ENCODE results near the gene MRI1. TPM values are rescaled to one million over a fixed set of nuclear protein-coding genes. Genes with fewer than 3 reads are reported as not detected.

Gene MRI1
- total and polyA plus RNA-seq, 2 experiments from 2014 or later, result 12.3 to 44.5 TPM

DNA sequence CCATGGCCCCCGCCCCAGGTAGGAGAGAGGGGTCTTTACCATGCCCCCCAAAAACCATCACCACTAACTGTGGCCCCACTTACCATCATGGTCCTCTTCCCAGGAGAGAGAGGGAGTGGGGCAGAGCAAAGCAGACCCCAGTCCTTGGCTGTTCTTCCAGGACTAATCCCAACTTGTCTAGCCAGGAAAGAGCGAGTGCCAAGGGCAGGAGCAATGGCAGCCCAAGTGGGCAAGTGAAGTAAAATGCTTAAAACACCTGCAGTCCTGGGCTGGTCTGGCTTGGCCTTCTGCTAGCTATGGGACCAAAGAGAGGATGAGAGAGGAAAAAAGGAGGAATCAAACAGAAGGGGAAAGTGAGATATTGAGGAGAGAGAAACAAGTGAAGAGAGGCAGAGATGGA is 48.8 kb downstream of the MRI1 start:
- ATAC-seq, result no peak
- Histone ChIP-seq H3K4me1 (ENCODE audit: insufficient read depth) (no peaks in the 10 kb centered on the region), H3K27me3 (ENCODE audit: insufficient read depth) (no peaks in the 10 kb centered on the region), H4K20me1 (replicated peaks; ENCODE audit: insufficient read depth) (no peaks in the 10 kb centered on the region), H3F3A (replicated peaks; ENCODE audit: low read depth) (0 out of 2 replicates have a peak, but pooled peaks cover 4% of the 10 kb centered on the region), H3K36me3 (ENCODE audit: insufficient read depth) (peaks cover 4% of the 10 kb centered on the region), H2AFZ (no peak overlapping the region), H3K27ac (ENCODE audit: low read depth) (no peak overlapping the region), H3K4me3 (no peak overlapping the region), H3K9me2 (ENCODE audit: insufficient read depth) (no peaks in the 10 kb centered on the region), H3K4me2 (no peak overlapping the region), H3K79me2 (replicated peaks; ENCODE audit: insufficient read depth) (no peaks in the 10 kb centered on the region)
- Mint-ChIP-seq H3K36me3 (ENCODE audit: low read depth) (peaks cover 48% of the 10 kb centered on the region), H3K4me1 (peaks cover under 1% of the 10 kb centered on the region; the same call in 1 of the 3 replicates), H3K27ac (no peak overlapping the region; the same call in 1 of the 2 replicates), H3K4me3 (no peak overlapping the region), H3K27me3 (ENCODE audit: insufficient read depth, low read depth, poor library complexity) (peaks cover 14% of the 10 kb centered on the region), H3K9me3 (no peaks in the 10 kb centered on the region; the same call in 2 of the 3 replicates)
- no peak for DNase-seq (ENCODE audit: low spot score)
- no peak for TF ChIP-seq ZNF114 (CRISPR knock-in tag; IDR thresholded peaks at IDR 0.05)
- TF ChIP-seq NANOG (IDR thresholded peaks at IDR 0.05; ENCODE audit: borderline replicate concordance), result no peak
- no peak for TF ChIP-seq POLR2AphosphoS5 (IDR thresholded peaks at IDR 0.05; ENCODE audit: low read depth)
- TF ChIP-seq EZH2 (IDR thresholded peaks at IDR 0.05; ENCODE audit: low read depth, unreplicated experiment), result no peak
- TF ChIP-seq CREB1 (CRISPR knock-in tag; IDR thresholded peaks at IDR 0.05; ENCODE audit: low read depth), result no peak
- TF ChIP-seq JUNB (IDR thresholded peaks at IDR 0.05; ENCODE audit: unreplicated experiment), result no peak
- TF ChIP-seq, protein P1, sequence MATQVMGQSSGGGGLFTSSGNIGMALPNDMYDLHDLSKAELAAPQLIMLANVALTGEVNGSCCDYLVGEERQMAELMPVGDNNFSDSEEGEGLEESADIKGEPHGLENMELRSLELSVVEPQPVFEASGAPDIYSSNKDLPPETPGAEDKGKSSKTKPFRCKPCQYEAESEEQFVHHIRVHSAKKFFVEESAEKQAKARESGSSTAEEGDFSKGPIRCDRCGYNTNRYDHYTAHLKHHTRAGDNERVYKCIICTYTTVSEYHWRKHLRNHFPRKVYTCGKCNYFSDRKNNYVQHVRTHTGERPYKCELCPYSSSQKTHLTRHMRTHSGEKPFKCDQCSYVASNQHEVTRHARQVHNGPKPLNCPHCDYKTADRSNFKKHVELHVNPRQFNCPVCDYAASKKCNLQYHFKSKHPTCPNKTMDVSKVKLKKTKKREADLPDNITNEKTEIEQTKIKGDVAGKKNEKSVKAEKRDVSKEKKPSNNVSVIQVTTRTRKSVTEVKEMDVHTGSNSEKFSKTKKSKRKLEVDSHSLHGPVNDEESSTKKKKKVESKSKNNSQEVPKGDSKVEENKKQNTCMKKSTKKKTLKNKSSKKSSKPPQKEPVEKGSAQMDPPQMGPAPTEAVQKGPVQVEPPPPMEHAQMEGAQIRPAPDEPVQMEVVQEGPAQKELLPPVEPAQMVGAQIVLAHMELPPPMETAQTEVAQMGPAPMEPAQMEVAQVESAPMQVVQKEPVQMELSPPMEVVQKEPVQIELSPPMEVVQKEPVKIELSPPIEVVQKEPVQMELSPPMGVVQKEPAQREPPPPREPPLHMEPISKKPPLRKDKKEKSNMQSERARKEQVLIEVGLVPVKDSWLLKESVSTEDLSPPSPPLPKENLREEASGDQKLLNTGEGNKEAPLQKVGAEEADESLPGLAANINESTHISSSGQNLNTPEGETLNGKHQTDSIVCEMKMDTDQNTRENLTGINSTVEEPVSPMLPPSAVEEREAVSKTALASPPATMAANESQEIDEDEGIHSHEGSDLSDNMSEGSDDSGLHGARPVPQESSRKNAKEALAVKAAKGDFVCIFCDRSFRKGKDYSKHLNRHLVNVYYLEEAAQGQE (IDR thresholded peaks at IDR 0.05; ENCODE audit: unreplicated experiment), result no peak
- TF ChIP-seq EZH2phosphoT487 (IDR thresholded peaks at IDR 0.05; ENCODE audit: unreplicated experiment), result no peak
- no peak for TF ChIP-seq ZNF331 (CRISPR knock-in tag; IDR thresholded peaks at IDR 0.05; ENCODE audit: low read depth)
- no peak for TF ChIP-seq ZNF462 (CRISPR knock-in tag; IDR thresholded peaks at IDR 0.05)
- TF ChIP-seq STAT1 (IDR thresholded peaks at IDR 0.05; ENCODE audit: unreplicated experiment), result no peak
- TF ChIP-seq CTCF (conservative IDR thresholded peaks at IDR 0.05; ENCODE audit: low read depth in 2 of 2), result no peak
- TF ChIP-seq, protein P2, sequence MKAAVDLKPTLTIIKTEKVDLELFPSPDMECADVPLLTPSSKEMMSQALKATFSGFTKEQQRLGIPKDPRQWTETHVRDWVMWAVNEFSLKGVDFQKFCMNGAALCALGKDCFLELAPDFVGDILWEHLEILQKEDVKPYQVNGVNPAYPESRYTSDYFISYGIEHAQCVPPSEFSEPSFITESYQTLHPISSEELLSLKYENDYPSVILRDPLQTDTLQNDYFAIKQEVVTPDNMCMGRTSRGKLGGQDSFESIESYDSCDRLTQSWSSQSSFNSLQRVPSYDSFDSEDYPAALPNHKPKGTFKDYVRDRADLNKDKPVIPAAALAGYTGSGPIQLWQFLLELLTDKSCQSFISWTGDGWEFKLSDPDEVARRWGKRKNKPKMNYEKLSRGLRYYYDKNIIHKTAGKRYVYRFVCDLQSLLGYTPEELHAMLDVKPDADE (IDR thresholded peaks at IDR 0.05), result no peak

Data from GM23338 (cell line).